ENCODE results near the gene PARL.
A peak's percentile ranks its signal among the peaks of the same experiment; 100 is the strongest.

Gene PARL

DNA sequence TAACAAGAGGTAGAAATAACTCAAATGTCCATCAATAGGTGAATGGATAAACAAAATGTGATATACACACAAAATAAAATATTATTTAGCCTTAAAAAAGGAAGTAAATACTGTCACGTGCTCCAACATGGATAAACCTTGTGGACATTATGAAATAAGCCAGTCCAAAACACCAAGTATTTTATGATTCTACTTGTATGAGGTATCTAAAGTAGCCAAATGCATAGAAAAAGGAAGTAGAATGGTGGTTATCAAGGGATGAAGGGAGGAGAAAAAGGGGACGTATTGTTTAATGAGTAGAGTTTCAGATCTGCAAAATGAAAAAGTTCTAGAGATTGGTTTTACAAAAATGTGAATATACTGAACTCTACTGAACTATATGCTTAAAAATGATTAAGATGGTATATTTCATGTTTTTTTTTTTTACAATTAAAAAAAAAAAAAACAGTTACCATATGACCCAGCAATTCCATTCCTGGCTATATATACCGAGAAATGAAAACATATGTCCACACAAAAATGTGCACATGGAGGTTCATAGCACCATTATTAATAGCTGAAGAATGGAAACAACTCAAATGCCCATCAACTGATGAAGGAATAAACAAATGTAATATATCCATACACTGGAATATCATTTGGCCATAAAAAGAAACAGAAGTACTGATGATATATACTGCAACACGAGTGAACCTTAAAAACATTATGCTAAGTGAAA lies 30.2 kb downstream of the PARL start:
- DNase-seq (ENCODE audit: low spot score), result no peak

DNA sequence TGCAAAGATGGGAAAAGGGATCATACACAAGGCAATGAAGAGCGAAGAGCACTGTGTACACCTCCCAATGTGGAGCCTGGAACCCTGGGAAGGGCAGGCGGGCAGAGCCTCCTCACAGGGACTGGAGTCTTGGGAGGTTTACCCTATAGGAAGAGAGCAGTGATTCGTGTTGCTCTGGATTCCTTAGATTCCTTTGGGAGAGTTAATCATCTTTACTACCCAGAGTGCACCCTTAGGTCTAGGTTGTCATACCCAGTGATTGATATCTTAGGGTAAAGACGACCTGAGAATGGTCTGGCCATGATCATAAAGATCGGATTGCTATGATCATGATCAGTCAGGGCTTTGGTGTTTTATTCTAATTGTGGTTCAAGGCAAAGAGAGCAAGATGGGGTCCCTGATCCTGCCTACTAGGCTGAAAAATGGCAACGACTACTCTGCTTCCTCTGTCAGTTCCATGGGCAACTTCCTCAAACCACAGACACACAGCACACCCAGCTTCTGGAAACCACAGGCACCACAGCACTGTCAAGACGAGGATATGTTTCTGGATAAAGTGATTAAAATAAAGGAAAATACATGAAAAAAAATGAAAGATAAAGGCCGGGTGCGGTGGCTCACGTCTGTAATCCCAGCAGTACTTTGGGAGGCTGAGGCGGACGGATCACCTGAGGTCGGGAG lies 38.9 kb downstream of the PARL start:
- DNase-seq (ENCODE audit: low spot score), result no peak

DNA sequence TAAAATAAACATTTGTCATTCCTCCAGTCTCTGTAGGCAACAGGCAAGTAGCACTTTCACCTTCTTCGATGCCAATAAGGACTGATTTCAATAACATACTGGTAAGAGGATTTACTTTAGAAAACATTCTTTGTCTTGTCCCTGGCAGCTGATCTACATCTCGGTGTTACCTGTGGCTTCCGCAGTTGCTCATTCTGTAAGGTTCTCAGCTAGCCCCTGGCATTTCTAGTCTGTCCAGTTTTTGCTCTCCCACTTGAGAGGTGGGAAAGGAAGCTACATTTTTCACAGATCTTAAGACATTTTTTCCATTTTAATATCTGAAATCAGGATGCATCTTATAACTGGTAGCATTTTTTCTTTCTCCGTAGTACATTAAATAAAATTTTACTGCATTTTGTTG lies 39.6 kb downstream of the PARL start:
- DNase-seq (ENCODE audit: low spot score), result no peak

DNA sequence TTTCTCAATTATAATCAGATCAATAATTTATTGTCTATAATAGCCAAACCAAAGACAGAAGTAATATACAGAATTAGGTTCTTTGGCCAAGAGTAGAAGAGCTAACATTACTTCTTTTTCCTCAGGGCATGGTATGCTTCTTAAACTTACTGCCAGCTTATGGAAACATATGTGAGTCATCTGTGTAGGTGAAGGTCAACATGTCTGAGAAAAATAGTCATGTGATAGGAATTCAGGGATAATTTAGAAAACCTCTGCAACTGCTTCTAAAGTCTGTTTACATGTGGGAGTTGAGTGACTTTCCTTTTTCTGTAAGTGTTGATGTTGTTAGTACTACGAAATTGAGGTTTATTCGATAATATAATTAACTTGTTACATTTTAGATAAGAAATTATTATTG lies 40.1 kb downstream of the PARL start:
- no peak for DNase-seq (ENCODE audit: low spot score)

DNA sequence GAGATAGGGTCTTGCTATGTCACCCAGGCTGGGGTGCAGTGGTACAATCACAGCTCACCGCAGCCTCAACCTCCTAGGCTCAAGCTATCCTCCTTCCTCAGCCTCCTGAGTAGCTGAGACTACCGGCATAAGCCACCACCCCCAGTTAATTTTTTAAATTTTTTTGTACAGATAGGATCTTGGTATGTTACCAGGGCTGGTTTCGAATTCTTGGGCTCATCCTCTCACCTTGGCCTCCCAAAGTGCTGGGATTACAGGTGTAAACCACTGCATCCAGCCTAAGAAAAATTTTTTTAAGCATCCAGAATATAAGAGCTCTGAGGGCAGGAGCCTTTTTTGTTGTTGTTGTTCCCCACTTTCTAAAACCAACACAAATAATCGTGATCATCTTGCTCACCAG lies 44.9 kb downstream of the PARL start:
- DNase-seq (ENCODE audit: low spot score), result no peak

DNA sequence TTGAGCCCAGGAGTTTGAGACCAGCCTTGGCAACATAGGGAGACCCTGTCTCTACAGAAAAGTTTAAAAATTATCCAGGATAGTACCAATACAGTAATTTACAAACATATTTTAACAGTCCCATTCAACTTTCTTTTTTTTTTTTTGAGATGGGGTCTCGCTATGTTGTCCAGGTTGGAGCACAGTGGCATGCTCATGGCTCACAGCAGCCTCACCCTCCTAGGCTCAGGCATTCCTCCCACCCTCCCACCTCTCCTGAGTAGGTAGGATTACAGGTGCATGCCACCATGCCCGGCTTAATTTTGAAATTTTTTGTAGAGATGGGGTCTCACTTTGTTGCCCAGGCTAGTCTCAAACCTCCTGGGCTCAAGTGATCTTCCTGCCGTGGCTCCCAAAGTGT lies 46.8 kb downstream of the PARL start:
- no peak for DNase-seq (ENCODE audit: low spot score)

DNA sequence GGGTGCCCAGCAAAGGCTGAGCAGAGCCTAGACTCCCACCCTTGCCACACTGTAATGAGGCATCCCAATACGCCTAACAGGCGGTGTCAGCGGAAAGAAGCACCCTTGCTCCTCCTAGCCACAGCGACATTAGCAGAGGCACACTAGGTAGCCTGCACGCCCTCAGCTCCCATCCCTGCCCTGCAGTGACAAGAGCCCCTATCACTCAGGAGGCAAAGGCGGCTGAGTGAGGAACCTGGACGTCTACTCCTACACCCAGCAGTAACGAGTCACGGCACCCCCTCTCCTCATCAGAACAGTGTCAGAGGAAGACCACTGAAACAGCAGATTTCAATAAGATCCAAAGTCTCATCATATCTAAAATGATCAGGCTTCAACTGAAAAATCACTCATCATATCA lies 47.3 kb downstream of the PARL start:
- no peak for DNase-seq (ENCODE audit: low spot score)

DNA sequence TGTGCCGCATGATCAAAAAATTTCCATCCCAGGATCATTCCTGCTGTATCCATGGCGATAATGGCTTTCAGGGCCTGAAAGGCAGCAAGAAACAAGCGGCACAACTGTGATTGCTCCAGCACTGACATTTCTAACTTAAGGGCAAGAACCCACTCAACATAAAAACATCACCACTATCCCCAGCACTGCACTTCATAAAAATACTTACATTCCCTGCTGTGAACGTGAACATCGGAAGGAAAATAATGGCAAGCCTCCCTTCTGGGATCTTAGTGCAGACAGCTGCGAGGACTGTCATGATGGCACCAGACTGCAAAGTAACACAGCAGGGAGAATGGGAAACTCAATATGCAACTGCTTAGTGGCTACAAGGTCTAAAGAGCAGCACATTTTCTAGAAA lies 51.2 kb downstream of the PARL start:
- no peak for DNase-seq (ENCODE audit: low spot score)

DNA sequence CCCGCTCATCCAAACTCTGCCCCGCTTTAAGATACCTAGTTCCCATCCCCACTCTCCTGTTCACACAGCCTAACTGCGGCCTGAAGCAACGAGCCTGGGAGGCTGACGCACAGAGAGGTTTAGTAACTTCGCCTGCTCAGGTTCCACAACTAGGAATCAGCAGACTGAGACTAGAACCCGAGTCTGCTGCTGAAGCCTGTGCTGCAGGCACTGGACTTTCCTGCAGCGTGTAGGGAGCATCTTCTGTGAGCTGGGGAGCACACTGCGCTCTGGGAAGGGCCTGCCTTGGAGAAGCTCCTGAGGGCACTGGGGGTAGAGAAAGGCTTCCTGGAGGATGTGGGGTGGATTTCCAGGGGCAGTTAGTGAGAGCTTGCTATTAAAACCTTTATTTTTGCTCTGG lies 54.5 kb downstream of the PARL start:
- DNase-seq (ENCODE audit: low spot score), result no peak

DNA sequence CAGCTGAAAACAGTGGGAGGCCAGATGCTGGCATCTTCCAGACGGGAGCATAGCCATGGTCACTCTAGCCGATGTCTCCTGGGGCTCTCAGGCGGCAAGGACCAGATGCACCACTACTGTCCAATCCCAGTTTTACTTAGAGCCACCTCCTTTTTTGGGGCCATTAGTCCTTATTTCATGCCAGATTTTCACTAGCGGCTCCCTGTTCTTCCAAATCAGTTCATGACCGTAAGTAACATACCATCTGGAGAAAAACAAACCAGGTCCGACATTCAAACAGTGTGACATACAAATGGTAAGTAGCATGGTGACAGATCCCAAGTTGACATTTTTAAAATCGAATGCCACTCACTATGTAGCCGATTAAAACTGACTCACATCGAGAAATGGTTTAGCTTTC lies 55.2 kb downstream of the PARL start:
- no peak for DNase-seq (ENCODE audit: low spot score)

DNA sequence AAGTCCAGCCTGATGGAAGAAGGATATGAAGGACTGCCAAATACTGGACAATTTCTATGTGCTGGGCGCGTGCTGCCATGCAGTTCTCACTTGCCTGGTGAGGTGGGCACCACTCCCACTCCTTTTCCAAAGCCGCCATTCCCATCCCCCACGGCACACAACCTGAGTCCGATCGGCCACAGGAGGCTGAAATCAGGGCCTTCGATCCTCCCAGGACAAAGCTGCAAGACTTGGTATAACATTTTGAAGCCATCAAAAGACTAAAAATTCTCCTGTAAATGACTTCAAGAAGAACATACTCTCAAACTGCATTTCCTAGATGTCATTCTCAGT lies 56.2 kb downstream of the PARL start:
- no peak for DNase-seq (ENCODE audit: low spot score)

DNA sequence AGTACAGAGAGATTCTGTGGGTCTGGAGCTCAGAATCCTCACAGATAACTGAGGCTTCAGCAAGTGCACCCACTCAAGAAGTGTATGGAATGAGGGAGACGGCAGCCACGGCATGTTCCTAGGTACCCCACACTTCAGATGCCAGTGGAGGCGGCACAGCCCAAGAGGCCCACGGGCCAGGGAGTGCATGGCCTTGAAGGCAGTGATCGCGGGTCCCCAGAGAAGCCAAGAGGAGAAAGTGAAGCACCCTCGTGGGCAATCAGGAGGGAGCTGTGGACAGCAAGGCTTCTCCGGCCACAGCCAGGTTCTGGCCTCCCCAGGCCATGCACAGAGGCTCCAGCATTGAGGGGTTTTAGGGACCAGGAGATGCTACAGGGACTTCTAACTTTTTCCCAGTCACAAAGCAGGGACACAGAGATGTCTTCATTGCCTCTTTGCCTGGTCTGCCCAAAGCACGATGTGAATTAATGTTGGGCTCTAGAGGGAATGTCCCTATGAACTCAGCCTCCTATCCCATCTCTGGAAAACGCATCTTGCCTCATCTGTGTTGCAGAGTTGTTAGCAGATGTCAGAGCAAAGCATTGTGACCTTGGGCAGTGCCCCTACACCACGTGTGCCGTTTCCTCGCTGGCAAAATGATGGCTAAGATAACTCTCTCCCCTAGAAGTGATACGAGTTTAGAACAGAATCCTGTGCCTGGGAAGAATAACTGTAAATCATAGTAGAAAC lies 56.7 kb downstream of the PARL start:
- no peak for DNase-seq (ENCODE audit: low spot score)

DNA sequence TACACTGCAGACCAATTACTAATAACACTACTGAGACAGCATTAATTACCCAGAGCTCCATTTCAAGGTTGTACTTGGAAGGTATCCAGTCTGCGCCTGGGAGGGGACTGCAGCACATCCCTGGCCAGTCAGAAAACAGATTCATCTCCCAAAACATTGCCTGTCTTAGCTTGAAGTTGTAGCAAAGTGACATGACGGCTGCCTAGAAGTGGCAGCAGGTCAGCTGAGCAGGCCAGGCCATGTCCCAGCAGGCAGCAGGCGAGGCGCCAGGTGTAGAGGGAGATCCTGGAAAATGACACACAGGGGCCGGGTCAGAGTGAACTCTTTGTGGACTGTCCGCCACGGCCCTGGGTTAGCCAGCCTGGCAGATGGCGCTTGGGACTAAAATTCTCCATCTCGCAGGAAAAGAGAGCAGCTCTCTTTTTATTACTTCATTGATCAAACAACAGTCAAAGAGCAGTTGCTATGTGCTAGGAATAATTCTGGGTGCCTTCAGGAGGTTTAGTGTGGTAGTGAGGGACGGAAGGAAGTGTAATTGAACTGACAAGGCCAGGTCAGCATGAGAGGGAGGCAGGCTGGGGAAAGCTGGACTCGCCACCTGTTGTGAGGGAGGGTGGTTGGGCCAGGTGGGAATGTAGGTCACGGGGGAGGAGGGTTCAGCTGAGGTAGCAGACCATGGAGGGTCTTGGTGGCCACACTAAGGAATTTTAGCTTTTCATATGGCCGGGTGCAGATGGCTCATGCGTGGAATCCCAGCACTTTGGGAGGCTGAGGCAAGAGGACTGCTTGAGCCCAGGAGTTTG lies 58.0 kb downstream of the PARL start:
- DNase-seq (ENCODE audit: low spot score), result no peak

DNA sequence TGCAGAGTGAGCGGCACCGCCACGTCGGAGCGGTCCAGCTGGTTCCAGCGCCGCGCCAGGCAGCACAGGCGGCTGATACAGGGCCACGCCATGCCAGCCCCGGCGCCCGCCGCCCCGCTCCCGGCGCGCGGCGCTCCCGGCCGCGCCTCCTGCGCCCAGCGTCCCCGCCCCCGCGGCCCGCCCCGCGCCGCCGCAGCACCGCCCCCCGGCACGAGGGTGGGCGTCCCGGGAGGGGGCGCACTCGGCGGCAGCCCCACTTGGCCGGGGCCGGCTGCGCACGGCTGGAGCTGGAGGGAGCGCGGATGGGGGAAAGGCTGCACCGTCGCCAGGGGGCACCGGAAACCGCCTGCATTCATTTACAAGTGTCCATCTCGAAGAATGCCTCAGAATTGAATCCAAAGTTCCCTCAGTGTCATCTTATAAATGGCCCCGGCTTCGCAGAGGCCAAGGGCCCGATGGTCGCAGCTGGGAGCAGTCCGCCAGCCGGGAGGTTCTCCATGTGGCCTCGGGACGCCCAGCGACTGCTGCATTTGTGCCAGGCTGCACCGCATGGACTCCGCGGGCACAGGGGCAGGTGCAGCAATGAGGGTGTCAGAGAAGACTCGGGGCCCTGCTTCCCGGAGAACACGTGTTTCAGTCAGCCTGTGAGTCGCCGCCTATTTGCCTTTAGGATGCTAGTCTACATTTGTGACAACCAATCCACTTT lies 59.1 kb downstream of the PARL start, which contains the start of gene MAP6D1:
Gene MAP6D1 (minus strand): TSS at position 122 of the 706 bp plus-strand sequence. CDS start 30 bp downstream, at position 92.
- DNase-seq (ENCODE audit: low spot score), result peak; percentile 14

DNA sequence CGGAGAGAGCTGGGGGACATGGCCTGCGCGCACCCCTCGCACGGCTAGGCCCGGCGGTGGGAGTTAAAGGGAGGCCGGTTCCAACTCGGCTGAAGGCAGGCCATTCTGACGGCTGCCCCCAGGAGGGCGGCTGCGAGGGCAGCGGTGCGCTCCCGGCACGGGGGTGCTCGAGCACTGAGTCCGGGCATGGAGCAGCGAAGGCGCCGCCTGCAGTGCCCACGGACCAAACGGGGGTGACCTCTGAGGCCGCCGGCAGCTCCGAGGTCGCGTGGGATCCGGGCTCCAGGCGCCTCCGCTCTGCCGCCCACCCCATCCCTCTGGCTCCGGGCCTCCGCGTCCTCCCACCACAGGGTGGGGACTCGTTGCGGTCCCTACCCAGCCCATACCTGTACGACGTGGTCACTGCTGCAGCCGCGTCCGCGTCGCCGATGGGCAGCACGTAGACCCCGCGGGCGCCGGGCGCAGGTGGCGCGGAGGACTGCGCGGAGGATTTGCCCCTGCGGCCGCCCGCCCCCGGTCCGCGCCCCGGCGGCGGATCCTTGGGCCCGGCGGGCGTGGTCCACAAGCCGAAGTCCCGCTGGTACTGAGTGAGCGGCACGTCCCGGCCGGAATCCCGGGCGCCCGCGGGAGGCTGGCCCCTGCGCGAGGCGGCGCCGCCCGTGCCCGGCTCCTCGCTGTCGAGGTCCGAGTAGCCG lies 59.8 kb downstream of the PARL start:
- no peak for DNase-seq (ENCODE audit: low spot score)

DNA sequence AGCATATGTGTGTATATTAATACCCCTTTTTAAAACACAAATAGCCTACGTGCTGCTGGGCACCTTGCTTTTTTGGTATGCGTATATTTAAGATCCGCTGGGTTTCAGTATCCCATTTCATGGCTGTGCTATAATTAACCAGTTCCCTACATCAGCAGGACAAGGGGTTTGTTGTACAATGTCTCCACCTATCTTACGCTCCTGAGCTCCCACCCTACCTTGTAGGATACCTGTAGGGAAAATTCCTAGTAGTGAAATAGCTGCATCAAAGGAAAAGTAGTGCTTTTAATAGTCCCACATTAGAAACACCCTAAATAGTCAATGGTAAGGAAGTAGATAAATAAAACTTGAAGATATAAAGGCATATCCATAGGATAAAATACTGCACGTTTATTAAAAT lies 60.7 kb downstream of the PARL start:
- DNase-seq (ENCODE audit: low spot score), result no peak

DNA sequence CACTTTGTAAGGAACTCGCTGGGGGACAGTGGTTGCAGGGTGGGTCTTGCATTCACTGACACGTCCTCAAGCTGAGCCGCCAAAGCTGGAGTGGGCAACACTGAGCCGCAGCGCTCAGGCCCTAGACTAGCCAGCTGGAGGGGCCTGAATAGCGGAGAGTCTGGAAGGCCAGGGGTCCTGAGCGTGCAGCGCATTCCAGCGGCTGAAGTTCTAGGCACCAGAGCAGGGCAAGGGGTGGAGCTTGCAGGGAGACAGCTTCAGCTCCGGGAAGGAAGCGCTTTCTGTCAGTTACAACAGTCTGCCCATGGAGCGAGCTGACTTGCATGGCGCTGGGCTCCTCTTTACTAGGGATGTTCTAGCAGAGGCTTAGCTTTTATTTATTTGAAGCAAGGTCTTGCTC lies 62.0 kb downstream of the PARL start:
- no peak for DNase-seq (ENCODE audit: low spot score)

DNA sequence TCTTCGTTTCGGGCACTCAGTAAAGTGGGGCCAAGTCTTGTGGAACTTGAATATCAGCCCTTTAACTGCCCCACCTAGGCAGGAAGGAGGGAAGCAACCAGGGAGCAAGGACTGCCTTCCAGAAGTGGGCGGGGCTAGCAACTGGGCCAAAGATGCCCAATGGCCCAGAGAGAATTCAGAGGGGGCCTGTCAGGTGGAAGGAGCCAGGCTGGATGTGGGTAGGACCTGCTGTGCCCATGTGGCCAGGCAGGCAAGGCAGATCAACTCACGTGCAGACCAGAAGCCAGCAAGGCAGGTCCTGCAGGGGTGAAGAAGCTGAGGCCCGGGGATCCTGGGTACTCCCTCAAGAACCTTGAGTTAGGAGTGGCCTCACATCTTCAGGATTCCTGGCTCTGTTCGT lies 64.8 kb downstream of the PARL start:
- DNase-seq (ENCODE audit: low spot score), result no peak

DNA sequence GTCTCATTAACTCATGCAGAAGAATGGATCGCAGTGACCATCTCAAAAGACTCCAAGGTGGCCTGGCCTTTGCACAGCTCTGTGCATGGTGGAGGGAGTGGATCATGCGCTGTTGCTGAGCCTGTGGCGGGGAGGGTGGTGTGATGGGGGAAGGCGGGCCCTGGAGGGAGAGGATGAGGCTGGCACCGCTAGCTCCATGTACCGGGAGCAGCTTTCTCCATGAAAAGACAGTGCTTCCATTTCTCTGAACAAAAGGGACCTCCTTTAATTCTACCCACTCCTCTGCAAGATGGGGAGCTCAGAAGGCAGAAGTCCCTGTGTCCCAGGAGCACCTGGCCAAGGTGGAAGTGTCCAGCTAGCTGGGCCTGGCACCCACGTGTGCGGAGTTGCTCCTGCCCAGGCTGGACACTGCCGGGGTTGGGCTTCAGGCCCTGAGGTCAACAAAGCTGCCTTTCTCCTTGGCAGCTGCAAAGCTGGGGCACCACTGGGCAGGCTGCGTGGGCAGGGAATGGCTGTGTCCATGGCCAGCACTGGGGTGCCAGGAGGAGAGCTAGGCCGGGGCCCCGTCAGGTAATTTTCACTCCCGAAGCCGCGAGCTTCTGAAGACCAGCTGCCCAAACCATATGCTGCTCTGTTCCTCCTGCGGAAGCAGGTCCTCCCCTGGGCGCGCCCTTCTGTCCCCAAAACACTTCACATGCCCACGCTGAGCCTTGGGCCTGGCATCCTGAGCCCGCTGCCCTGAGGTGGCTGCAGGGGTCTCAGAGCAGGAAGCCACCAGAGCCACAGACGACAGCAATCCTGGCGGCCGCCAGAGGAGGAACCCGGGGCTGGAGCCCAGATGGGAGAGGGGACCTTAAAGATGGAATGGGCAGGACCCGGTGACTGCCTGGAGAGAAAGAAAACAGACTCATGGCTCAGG lies 65.7 kb downstream of the PARL start:
- DNase-seq (ENCODE audit: low spot score), result no peak

DNA sequence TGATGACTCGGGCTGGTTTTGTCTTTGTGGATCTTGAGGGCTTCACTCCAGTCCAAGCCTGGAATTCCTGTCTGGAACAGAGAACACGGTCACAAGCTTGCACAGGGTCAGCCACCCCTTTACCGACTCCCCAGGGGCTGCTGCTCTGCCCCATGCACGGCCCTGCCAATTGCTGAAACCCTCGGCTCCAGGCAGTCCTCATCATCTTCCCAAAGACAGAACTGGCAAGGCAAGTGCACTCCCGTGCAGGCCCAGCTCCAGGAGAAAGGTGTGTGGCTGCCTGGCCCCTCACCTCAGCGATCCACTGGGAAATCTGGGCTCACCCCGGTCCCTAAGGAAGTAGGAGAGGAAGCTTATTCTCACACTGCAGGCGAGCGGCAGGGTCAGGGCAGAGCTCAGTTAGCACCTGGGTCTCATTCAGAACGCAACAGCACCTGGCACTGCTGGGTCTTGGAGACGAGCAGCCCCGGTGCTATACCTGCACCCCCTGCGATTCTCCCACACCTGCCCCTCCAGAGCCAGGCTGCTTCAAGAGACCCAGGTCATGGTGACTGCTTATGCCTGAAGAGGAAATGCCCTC lies 66.5 kb downstream of the PARL start:
- DNase-seq (ENCODE audit: low spot score), result no peak

Measured in activated CD4-positive, alpha-beta T cell treated with anti-CD3 and anti-CD28 coated beads, Interleukin-2, Interleukin-4, amounts not matched to agents 100 ng/mL and 50 ng/mL, durations not matched to agents 16 hours and 8 hours (primary cell).